ENCODE measurements around the gene ETS1.

The ETS1 gene

DNA sequence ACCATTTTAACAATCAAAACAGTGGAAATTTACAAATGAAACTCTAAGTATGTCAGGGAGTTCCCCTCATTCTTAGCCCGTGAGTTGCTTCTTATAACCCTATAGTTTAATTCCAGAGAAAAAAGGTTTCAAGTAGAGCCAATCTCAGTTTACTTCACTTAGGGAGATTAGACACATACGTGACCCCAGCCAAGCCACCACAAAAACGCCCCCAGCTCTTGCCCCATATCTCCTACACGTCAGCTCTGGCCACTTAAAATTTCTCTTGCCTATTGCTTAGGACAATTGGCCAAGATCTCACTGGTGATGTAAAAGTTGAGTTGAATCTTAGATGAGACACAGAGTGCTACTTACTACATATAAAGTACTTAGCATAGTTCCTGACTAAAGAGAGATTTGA lies 166.4 kb downstream of the ETS1 start:
- TF ChIP-seq SIN3A (IDR thresholded peaks at IDR 0.05; ENCODE audit: borderline replicate concordance, insufficient read depth, low read length) (no peak), POLR2AphosphoS5 (IDR thresholded peaks at IDR 0.05; ENCODE audit: low read depth, low read length) (no peak), TAF1 (IDR thresholded peaks at IDR 0.05; ENCODE audit: borderline replicate concordance, insufficient read depth, low read length) (no peak), FOXP2 (optimal IDR thresholded peaks at IDR 0.05; ENCODE audit: borderline replicate concordance, extremely low read depth, extremely low read length, insufficient read depth) (no peak)
- TF ChIP-seq, protein P1, sequence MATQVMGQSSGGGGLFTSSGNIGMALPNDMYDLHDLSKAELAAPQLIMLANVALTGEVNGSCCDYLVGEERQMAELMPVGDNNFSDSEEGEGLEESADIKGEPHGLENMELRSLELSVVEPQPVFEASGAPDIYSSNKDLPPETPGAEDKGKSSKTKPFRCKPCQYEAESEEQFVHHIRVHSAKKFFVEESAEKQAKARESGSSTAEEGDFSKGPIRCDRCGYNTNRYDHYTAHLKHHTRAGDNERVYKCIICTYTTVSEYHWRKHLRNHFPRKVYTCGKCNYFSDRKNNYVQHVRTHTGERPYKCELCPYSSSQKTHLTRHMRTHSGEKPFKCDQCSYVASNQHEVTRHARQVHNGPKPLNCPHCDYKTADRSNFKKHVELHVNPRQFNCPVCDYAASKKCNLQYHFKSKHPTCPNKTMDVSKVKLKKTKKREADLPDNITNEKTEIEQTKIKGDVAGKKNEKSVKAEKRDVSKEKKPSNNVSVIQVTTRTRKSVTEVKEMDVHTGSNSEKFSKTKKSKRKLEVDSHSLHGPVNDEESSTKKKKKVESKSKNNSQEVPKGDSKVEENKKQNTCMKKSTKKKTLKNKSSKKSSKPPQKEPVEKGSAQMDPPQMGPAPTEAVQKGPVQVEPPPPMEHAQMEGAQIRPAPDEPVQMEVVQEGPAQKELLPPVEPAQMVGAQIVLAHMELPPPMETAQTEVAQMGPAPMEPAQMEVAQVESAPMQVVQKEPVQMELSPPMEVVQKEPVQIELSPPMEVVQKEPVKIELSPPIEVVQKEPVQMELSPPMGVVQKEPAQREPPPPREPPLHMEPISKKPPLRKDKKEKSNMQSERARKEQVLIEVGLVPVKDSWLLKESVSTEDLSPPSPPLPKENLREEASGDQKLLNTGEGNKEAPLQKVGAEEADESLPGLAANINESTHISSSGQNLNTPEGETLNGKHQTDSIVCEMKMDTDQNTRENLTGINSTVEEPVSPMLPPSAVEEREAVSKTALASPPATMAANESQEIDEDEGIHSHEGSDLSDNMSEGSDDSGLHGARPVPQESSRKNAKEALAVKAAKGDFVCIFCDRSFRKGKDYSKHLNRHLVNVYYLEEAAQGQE (IDR thresholded peaks at IDR 0.05; ENCODE audit: insufficient read depth in 1 of 2, low read depth in 2 of 2, low read length in 2 of 2), result no peak

DNA sequence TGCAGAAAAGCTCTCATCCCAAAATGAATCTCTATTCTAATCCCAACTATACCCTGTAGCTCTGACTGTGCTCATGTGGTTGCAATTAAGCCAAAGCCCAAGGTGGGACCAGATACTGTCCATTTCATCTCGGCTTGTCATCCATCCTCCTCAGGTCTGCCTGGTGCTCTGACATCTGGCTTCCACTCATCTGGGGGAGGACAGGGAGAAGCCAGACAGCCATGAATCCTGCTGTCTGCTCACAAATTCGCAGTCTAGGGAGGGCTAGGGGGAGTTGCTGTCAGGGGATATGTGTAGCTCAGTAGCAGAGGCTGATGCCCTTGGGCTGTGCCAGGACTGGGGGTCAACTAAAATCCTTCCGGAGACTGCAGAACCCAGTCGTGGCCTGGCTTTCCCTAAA lies 167.1 kb downstream of the ETS1 start:
- TF ChIP-seq SIN3A (IDR thresholded peaks at IDR 0.05; ENCODE audit: borderline replicate concordance, insufficient read depth, low read length) (no peak), FOXP2 (optimal IDR thresholded peaks at IDR 0.05; ENCODE audit: borderline replicate concordance, extremely low read depth, extremely low read length, insufficient read depth) (peak; percentile 78), POLR2AphosphoS5 (IDR thresholded peaks at IDR 0.05; ENCODE audit: low read depth, low read length) (0 out of 2 replicates have a peak, but pooled peaks have one; percentile 31), TAF1 (IDR thresholded peaks at IDR 0.05; ENCODE audit: borderline replicate concordance, insufficient read depth, low read length) (no peak)
- TF ChIP-seq, protein P1 (IDR thresholded peaks at IDR 0.05; ENCODE audit: insufficient read depth in 1 of 2, low read depth in 2 of 2, low read length in 2 of 2), result no peak

DNA sequence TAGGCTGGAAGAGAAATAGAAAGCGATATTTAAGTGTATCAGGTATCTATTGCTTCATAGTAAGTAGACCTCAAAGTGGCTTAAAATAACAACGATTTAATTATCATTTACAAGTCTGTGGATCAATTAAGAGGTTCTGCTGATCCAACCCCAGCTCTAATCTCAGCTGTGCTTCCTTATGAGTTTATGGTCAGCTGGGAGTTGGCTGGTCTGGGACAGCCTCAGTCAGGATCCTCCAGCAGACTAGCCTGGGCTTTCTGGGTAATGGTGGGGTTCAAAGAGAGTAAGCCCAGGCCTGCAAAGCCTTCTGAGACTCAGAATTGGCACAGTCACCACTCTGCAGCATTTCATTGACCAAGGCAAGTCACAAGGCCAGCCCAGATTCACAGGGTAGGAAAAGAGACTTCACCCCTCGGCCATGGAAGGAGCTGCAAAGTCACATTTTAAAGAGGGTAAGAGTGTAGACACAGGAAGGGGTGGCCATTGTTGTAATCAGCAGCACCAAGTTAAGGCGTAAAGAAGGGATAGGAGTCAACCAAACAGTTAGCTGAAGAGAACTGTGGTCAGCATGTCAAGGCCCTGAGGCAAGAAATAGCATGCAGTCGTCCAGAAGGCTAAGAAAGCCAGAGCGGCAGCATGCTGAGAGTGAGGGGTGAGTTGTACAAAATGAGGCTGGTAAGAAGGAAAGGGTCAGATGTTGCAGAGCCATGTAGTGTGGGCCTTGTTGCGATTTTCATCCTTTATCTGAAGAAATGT lies 168.2 kb downstream of the ETS1 start:
- TF ChIP-seq POLR2AphosphoS5 (IDR thresholded peaks at IDR 0.05; ENCODE audit: low read depth, low read length), result no peak
- no peak for TF ChIP-seq TAF1 (IDR thresholded peaks at IDR 0.05; ENCODE audit: borderline replicate concordance, insufficient read depth, low read length)
- TF ChIP-seq, protein P1 (IDR thresholded peaks at IDR 0.05; ENCODE audit: insufficient read depth in 1 of 2, low read depth in 2 of 2, low read length in 2 of 2), result no peak
- no peak for TF ChIP-seq SIN3A (IDR thresholded peaks at IDR 0.05; ENCODE audit: borderline replicate concordance, insufficient read depth, low read length)
- no peak for TF ChIP-seq FOXP2 (optimal IDR thresholded peaks at IDR 0.05; ENCODE audit: borderline replicate concordance, extremely low read depth, extremely low read length, insufficient read depth)

DNA sequence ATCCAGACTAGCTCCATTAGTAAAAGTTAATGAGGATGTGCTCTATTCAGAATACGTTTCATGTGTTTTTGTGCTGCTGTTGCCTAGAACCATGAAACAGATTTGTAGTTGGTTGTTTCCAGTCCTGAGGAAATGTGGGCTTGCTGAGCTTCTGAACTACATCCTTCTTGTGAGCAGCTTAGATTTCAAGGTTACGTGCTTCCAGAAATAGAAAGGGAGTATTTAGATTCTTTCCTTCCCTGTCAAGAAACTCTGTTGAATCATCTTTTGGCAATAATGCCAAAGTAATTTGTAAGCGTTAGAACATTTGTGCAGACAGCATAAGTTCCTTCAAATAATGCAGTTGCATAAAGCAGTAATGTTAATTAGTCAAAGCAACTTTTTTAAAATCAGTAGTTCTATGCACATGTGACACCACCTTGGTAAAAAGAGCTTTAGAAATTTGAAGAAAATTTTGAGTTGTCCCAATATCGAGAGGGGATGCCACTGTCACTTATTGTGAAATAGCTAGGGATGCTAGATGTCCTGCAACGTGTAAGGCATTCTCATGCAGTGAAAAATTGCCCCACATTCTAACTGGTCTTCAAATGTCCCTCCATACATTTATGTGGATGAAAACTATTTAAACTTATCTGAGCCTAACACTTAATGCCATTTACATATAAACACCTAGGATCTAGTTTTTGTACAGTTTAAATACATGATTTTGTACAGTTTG lies 169.6 kb downstream of the ETS1 start:
- no peak for TF ChIP-seq POLR2AphosphoS5 (IDR thresholded peaks at IDR 0.05; ENCODE audit: low read depth, low read length)
- TF ChIP-seq FOXP2 (optimal IDR thresholded peaks at IDR 0.05; ENCODE audit: borderline replicate concordance, extremely low read depth, extremely low read length, insufficient read depth), result no peak
- no peak for TF ChIP-seq TAF1 (IDR thresholded peaks at IDR 0.05; ENCODE audit: borderline replicate concordance, insufficient read depth, low read length)
- TF ChIP-seq SIN3A (IDR thresholded peaks at IDR 0.05; ENCODE audit: borderline replicate concordance, insufficient read depth, low read length), result no peak
- TF ChIP-seq, protein P1 (IDR thresholded peaks at IDR 0.05; ENCODE audit: insufficient read depth in 1 of 2, low read depth in 2 of 2, low read length in 2 of 2), result no peak
